ENCODE data around the gene GATD1.
A peak's percentile ranks its signal among the peaks of the same experiment; 100 is the strongest.

GATD1 gene

DNA sequence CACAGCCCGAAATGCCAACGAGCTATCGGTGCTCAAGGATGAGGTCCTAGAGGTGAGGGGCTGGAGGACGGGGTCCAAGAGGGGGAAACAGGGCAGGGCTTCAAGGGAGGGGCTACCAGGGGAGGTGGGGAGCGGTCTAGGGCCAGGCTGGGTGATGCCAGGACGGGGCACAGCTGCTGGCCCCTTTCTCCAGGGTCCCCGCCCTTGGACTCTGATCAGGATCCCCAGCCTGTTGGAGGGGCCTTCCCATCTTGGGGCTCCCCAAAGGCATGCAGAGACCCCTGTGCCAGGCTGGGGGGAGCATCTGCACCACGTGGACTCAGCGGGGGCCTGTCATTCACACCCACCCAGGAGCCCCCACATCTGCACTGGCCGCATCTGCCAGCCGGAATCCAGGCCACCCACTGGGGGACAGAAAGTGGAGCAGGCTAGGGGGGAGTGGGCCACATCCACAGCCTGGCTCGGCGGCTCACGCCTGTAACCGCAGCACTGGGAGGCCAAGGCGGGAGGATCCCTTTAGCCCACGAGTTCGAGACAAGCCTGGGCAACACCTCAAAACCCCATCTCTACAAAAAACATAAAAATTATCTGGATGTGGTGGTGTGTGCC, 52.4 kb downstream of the GATD1 start:
- no peak for DNase-seq

DNA sequence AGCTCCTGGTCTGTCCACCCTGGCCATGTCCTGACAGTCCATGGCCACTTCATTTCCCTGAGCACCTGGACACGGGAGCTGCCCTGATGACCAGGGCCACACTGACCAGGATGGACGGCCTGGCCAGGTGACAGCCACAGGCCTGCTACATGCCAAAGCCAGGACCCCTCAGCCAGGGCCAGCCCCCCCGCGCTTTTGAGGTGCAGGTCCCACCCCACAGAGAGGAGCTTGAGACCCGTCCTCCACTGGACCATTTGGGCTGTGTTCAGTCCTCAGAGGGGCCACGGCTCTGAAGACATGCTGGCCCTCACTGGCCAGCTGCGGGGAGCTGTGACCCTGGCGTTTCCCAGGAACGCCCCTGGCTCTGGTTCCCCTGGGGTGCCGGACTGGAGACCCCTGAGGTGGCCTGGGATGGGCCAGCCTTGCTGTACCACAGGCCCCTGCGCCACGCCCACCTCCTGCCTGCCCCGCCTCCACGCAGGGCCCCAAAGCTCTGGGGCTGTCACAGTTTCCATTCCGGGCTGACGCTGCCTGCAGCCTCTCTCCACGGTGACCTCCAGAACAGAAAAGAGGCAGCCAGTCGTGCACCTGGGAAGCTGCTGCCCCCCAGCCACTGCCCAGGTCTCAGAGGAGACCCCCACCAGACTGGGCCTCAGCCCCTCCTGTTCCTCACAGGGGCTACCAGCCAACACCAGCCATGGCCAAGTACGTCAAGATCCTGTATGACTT, 53.1 kb downstream of the GATD1 start:
- no peak for DNase-seq

DNA sequence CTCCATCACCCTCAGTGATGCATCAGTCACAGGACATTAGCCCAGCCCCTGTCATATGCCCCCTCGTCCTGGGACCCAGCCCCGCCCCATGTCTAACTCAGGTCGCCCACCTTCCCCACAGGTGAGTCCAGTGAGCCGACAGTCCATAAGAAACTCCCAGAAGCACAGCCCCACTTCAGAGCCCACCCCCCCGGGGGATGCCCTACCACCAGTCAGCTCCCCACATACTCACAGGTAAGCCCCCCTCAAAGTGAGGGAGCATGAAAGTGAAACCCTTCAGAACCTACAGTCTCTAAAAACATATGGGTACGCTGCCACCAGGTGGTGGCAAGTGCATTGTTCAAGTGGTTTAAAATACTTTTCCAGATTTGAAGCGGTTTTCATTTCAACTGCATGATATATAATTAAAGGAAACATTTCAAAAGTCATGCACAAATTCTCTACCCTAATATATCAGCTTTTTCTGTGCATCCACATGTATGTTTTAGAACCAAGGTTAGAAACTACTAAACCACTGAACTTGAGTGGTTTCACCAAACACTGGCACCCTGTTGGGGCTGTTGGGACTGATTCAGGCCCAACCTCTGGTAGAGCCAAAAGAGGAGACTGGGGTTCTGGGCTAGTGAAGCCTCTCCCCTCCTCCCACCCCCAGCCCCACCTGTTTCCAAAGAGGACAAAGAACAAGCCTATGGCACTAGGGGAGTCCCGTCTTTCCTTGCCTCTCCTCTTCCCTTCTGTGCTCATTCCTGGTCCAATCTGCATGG, 54.0 kb downstream of the GATD1 start:
- peak; percentile 70 for DNase-seq

DNA sequence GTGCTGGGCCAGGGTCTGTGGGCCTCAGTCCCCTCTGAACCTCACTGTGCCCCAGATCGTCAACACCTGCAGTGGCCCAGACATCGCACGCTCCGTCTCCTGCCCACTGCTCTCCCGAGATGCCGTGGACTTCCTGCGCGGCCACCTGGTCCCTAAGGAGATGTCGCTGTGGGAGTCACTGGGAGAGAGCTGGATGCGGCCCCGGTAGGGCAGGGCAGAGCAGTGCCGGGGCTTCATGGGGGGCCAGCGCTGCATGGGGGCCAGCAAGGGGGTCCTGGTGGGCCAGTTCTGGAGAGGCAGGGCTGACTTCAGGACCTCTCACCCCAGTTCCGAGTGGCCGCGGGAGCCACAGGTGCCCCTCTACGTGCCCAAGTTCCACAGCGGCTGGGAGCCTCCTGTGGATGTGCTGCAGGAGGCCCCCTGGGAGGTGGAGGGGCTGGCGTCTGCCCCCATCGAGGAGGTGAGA, 54.9 kb downstream of the GATD1 start:
- no peak for DNase-seq

DNA sequence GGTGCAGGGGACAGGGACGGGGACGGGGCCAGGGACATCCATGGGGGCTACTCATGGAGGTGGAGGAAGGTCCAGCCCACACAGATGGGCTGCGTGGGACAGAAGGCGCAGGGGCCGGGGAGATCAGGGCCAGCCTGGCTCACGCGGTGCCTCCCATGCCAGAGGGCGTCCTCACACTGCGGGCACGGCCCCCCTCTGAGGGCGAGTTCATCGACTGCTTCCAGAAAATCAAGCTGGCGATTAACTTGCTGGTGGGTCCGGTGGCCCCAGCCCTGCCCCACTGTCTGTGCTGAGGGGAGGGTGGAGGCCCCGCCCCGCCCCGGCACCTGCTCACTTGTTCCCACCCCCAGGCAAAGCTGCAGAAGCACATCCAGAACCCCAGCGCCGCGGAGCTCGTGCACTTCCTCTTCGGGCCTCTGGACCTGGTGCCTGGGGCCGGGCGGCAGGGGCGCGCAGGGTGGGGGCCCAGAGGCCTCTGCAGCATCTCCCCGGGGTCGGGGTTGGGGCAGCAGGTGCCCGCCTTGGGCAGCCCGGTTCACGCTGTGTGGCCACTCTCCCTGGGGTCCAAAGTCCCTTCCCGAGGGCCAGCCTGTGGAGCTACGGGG, 55.4 kb downstream of the GATD1 start:
- DNase-seq = peak; percentile 74

DNA sequence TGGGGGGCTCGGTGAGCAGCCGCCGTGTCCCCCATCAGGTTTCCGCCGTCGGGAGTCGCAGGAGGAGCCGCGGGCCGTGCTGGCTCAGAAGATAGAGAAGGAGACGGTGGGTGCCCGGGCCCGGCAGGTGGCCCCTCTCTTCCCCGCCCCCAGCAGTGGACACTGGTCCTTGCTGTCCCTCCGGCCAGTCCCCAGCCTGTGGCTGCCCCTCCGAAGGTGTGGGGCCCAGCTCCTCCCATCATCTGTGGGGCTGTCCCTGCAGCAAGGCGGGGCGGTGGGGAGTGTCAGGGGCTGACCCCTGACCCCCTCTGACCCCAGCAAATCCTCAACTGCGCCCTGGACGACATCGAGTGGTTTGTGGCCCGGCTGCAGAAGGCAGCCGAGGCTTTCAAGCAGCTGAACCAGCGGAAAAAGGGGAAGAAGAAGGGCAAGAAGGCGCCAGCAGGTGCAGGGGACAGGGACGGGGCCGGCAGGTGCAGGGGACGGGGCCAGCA, 56.0 kb downstream of the GATD1 start:
- DNase-seq = no peak

DNA sequence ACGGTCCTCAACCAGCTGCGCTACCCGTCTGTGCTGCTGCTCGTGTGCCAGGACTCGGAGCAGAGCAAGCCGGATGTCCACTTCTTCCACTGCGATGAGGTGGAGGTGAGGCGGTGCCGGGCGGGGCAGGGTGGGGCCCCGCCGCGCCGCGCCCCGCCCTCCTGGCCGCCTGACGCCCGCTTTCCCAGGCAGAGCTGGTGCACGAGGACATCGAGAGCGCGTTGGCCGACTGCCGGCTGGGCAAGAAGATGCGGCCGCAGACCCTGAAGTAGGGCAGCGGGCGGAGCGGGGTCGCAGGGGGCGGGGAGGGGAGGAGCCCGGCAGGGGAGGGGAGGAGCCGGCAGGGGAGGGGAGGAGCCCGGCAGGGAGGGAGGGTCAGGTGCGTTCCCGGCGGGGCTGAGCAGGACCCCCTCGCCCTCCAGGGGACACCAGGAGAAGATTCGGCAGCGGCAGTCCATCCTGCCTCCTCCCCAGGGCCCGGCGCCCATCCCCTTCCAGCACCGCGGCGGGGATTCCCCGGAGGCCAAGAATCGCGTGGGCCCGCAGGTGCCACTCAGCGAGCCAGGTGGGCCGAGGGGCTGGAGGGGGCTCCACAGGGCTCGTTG, 56.5 kb downstream of the GATD1 start:
- DNase-seq = peak; percentile 31

DNA sequence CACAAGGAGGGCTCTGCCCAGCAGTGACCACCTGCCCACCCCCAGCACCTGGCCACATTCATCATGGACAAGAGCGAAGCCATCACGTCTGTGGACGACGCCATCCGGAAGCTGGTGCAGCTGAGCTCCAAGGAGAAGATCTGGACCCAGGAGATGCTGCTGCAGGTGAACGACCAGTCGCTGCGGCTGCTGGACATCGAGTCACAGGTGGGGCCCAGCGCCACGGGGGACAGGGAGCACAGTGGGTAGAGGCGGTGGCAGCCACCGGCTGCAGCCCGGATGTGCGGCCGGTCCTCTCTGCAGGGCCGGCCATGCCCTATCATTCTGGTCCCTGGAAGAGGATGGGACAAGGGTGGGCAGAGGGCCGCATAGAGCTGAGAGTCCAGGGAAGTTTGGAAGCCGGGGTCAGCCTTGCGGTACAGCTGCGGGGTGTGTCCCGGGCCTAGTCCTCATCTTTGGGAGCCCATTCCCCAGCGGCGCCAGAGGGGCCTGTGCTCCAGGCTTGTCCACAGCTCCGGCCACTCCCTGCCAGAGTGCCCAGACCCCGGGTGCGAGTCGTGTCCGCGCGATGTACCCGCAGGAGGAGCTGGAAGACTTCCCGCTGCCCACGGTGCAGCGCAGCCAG, 57.2 kb downstream of the GATD1 start:
- DNase-seq = no peak

DNA sequence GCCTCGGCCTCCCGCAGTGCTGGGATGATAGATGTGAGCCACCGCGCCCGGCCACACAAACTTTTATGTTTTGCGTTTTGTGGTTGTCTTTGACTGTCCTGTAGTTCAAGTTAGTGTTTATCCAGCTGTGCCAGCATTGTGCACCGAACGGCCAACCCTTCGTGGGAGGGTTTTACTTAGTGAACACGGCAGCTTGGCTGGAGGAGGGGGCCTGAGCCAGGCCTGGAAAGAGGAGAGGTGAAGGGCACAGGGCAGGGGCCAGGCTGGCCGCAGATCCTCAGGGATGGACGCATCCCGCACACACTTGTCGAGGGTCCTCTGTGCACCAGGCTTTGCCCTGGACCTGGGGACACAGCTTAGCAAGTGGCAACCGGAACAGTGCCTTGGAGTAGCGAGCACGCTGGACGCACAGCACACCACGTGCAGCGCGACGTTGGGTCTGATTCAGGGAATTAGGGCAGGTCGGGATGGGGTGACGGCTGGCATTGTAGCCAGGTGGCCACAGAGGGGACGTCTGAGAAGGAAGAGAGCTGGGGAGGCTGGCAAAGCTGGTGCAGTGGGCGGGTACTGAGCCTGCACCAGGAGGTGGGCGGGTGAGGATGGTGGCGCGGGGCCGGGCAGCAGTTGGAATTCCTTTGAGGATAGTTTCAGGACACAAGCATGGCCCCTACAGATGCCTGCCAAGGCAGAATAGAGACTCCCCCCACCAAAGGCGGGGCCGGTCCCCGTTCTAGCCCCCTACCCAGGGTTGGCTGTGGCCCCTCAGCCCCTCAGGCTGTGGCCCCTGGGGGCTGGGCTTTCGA, 57.9 kb downstream of the GATD1 start:
- no peak for DNase-seq
